HCT116 (cell line): Measurements from ENCODE around the gene L3HYPDH.

Experiments used
- CTCF ChIP-seq, 3 experiments: fragments of 200-600 bp in 1 of 3; sonication (generic) in 1 of 3; IDR thresholded peaks in 2 of 3; conservative IDR thresholded peaks in 1 of 3; 2 replicates each; pipeline ENCODE4 v1.5.1; 2012 to 2017; ENCODE audit warnings: low read depth in 2 of 3, low read length in 2 of 3, antibody characterized with exemption in 1 of 3, borderline replicate concordance in 1 of 3, control low read depth in 1 of 3, mild to moderate bottlenecking in 1 of 3, mixed read lengths in 1 of 3, mixed run types in 1 of 3, moderate library complexity in 1 of 3; ENCODE audit not compliant: insufficient read depth in 1 of 3
- JUND ChIP-seq: IDR thresholded peaks from 2 replicates; pipeline ENCODE4 v1.6.1; 2012
- POLR2A ChIP-seq: IDR thresholded peaks from 2 replicates; pipeline ENCODE4 v1.7.0; 2011; ENCODE audit warnings: borderline replicate concordance; ENCODE audit not compliant: insufficient read depth, insufficient read length; ENCODE audit errors: extremely low read depth
- RAD21 ChIP-seq: IDR thresholded peaks from 2 replicates; pipeline ENCODE4 v1.6.1; 2012; ENCODE audit warnings: low read depth, mild to moderate bottlenecking
- SP1 ChIP-seq: IDR thresholded peaks from 2 replicates; pipeline ENCODE4 v1.6.1; 2012; ENCODE audit warnings: low read depth
- YY1 ChIP-seq: IDR thresholded peaks from 2 replicates; pipeline ENCODE4 v1.6.1; 2011; ENCODE audit warnings: low read length, low read depth, moderate library complexity, mild to moderate bottlenecking; ENCODE audit not compliant: insufficient replicate concordance; ENCODE audit errors: extremely low read depth
- ZNF274 ChIP-seq: fragments of 200-500 bp; sonication (Bioruptor generic); IDR thresholded peaks from 2 replicates; pipeline ENCODE4 v1.6.1; 2014; ENCODE audit warnings: mild to moderate bottlenecking, low read depth, low read length, inconsistent platforms
- TF ChIP-seq, protein P1 (sequence below): IDR thresholded peaks from 2 replicates; pipeline ENCODE4 v1.6.1; 2012; ENCODE audit warnings: low read depth
- TF ChIP-seq, protein P2 (sequence below): IDR thresholded peaks from 2 replicates; pipeline ENCODE4 v1.6.1; 2011; ENCODE audit warnings: mild to moderate bottlenecking, low read length, moderate library complexity; ENCODE audit not compliant: insufficient replicate concordance; ENCODE audit errors: extremely low read depth

- no peak for TF ChIP-seq CTCF (IDR thresholded peaks at IDR 0.05 in 2 of 3, conservative IDR thresholded peaks at IDR 0.05 in 1 of 3; ENCODE audit: borderline replicate concordance in 1 of 3, insufficient read depth in 1 of 3, low read depth in 2 of 3, low read length in 2 of 3)
- TF ChIP-seq POLR2A, result no peak
- TF ChIP-seq YY1, result no peak
- TF ChIP-seq SP1, result no peak
- no peak for TF ChIP-seq RAD21
- TF ChIP-seq, protein P1, sequence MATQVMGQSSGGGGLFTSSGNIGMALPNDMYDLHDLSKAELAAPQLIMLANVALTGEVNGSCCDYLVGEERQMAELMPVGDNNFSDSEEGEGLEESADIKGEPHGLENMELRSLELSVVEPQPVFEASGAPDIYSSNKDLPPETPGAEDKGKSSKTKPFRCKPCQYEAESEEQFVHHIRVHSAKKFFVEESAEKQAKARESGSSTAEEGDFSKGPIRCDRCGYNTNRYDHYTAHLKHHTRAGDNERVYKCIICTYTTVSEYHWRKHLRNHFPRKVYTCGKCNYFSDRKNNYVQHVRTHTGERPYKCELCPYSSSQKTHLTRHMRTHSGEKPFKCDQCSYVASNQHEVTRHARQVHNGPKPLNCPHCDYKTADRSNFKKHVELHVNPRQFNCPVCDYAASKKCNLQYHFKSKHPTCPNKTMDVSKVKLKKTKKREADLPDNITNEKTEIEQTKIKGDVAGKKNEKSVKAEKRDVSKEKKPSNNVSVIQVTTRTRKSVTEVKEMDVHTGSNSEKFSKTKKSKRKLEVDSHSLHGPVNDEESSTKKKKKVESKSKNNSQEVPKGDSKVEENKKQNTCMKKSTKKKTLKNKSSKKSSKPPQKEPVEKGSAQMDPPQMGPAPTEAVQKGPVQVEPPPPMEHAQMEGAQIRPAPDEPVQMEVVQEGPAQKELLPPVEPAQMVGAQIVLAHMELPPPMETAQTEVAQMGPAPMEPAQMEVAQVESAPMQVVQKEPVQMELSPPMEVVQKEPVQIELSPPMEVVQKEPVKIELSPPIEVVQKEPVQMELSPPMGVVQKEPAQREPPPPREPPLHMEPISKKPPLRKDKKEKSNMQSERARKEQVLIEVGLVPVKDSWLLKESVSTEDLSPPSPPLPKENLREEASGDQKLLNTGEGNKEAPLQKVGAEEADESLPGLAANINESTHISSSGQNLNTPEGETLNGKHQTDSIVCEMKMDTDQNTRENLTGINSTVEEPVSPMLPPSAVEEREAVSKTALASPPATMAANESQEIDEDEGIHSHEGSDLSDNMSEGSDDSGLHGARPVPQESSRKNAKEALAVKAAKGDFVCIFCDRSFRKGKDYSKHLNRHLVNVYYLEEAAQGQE, result no peak
- TF ChIP-seq, protein P2, sequence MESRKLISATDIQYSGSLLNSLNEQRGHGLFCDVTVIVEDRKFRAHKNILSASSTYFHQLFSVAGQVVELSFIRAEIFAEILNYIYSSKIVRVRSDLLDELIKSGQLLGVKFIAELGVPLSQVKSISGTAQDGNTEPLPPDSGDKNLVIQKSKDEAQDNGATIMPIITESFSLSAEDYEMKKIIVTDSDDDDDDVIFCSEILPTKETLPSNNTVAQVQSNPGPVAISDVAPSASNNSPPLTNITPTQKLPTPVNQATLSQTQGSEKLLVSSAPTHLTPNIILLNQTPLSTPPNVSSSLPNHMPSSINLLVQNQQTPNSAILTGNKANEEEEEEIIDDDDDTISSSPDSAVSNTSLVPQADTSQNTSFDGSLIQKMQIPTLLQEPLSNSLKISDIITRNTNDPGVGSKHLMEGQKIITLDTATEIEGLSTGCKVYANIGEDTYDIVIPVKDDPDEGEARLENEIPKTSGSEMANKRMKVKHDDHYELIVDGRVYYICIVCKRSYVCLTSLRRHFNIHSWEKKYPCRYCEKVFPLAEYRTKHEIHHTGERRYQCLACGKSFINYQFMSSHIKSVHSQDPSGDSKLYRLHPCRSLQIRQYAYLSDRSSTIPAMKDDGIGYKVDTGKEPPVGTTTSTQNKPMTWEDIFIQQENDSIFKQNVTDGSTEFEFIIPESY, result no peak
- no peak for TF ChIP-seq JUND
- no peak for TF ChIP-seq ZNF274
These were observed 10.0 kb downstream of the L3HYPDH start for GRCh38 chr14:59474172-59474571.
